D721Med (cell line): ENCODE data around the gene CMIP.

Experiments used
- DNase-seq: peaks from one replicate; pipeline ENCODE4 v3.0.0; 2011; ENCODE audit warnings: low spot score; ENCODE audit not compliant: insufficient read length
- FAIRE-seq: peaks from 2 replicates; lab custom pipeline; 2011; peaks lifted over from hg19 to GRCh38; lab: Jason Lieb, UNC
- TF ChIP-seq, protein P1 (sequence below): IDR thresholded peaks from 2 replicates; pipeline ENCODE4 v1.5.1; 2012; ENCODE audit warnings: mild to moderate bottlenecking, control low read depth; ENCODE audit not compliant: insufficient read depth; ENCODE audit errors: missing control alignments

The CMIP gene

DNA sequence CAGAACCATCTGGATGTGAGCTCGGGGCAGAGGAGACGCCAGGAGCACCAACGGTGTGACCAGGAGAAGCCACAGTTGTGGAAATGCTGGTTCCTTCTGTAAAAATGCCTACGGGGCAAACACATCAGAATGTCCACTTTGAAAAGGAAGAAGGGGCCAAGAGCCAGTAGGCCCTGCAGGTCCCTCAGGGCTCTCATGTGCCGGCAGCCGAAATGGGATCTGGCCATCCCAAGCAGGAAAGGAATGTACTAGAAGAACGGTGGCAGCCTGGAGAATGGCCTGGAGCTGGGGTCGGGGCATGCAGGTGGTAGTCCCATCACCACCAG is 172.4 kb downstream of the CMIP start:
- DNase-seq (no peak), FAIRE-seq (no peak)
- TF ChIP-seq, protein P1, sequence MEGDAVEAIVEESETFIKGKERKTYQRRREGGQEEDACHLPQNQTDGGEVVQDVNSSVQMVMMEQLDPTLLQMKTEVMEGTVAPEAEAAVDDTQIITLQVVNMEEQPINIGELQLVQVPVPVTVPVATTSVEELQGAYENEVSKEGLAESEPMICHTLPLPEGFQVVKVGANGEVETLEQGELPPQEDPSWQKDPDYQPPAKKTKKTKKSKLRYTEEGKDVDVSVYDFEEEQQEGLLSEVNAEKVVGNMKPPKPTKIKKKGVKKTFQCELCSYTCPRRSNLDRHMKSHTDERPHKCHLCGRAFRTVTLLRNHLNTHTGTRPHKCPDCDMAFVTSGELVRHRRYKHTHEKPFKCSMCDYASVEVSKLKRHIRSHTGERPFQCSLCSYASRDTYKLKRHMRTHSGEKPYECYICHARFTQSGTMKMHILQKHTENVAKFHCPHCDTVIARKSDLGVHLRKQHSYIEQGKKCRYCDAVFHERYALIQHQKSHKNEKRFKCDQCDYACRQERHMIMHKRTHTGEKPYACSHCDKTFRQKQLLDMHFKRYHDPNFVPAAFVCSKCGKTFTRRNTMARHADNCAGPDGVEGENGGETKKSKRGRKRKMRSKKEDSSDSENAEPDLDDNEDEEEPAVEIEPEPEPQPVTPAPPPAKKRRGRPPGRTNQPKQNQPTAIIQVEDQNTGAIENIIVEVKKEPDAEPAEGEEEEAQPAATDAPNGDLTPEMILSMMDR, result no peak

DNA sequence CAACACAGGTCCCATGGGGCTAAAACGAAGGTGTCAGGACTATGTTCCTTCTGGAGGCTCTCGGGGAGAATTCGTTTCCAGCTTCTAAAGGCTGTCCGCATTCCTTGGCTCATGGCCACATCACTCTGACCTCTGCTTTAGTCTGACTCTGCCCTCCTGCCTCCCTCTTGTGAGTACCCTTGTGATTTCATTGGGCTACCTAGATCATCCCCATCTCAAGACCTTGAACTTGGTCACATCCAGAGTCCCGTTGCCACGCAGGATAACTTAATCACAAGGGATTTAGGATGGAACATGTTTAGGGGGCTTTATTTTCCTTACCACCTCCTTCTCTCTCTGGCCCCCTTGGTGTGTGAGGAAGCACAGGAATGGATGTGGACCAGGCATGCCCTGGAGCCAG is 173.6 kb downstream of the CMIP start:
- no peak for FAIRE-seq
- TF ChIP-seq, protein P1, result no peak
- no peak for DNase-seq

DNA sequence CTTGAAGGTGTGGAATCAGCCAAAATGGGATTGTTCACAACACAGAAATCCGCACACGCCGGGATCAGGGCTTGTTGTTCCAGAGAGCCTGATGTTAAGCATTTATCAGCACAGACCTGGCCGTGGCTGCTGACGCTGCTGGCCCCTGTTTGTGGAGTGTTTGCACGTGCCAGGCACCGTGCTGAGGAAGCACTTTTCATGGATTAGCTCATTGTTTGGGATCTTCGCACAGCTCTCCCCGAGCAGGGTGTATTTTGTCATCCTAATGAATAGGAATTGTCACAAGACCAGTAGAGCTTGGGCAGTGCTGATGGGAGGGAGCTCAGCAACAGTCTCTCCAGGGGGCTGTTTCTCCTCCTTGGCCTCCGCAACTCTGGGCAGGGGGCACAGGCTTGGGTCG is 174.1 kb downstream of the CMIP start:
- DNase-seq (no peak), FAIRE-seq (no peak)
- TF ChIP-seq, protein P1, result no peak

DNA sequence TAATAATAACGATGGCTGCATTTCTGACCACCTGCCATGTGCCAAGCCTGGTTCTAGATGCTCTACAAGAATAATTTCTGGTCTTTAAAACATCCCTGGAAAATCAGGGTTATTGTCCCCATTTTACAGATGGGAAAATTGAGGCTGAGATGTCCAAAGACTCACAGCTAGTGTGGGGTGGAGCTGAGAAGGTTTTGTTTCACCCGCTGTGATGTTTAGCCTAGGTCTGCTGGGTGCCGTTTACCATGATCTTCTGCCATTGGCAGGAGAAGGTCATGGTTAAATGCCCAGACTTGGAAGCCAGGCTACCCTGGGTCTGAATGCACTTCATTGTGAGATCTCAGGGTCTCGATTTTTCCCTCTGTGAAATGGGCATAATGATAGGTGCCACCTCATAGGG is 175.4 kb downstream of the CMIP start:
- DNase-seq (no peak), FAIRE-seq (no peak)
- TF ChIP-seq, protein P1, result no peak

DNA sequence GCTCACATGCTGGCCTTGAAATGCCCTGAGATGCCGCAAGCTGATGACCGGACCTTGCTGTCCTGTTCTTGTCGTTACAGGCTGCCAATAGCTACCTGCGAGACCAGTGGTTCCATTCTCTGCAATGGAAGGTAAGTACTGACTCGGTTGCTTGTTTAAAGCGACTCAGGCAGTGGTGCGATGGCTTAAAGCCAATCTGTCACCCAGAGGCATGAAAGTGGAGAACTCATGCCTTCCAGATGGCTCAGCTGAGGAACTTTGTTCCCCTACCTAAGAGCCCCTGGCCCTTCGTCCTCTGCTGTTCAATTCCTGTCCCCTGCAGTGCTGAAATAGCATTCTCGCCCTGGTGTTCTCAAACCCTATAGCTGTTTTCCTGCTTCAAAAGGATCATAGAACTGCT is 176.2 kb downstream of the CMIP start:
- FAIRE-seq (no peak), DNase-seq (no peak)
- TF ChIP-seq, protein P1, result no peak

DNA sequence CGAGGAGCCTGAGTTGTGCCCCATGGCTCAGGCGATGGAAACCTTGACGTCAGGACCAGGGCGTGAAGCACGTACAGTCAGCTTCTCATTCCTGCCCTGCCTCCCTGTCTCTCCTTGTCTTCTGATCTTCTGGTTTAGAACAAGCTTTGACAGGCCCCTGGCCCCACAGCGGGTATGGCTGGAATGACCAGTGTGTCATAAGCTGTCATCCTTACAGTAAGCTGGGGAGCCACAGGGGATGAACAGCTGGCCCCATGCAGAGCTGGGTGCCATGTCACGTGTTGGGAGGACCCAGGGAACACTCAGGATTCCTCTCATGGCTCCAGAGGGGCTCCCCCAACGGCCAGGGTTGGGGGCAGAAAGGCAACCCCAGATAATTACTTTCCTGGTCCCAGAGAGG is 176.9 kb downstream of the CMIP start:
- TF ChIP-seq, protein P1, result no peak
- DNase-seq (no peak), FAIRE-seq (no peak)

DNA sequence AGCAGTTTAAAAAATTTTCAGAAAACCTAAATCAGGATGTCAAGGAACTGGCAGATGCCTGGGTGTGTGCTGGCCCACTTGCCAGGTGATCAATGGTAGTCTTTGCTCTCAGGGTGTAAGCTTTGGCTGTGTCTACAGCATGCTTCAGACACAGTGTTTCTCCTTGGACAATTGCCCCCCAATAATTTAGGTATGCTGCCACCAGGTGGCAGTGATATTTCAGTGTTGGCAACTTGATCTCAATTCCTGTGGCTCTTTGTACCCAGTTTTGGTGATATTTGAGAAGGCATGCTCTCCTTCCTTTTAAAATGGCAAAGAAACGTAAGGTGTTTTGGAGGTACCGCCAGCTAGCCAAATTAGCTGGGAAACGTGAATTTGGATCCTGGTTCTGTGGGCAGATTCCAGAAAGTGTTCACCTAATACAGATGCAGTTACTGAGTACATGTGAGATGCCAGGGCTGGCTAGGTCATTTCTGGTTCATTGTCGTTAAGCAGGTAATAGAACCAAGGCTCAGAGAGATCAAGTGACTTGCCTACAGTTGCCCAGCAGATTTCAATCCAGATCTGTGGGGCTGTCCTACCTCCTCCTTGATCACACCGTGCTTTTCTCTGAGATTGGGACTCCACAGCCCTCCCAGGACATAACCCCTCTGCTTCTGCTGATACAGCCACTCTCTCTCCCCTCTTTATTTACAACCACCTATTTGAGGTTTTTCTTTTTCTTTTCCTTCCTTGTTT is 178.9 kb downstream of the CMIP start:
- FAIRE-seq, result no peak
- TF ChIP-seq, protein P1, result peak; percentile 56
- DNase-seq, result no peak
